ENCODE results near the gene TMEM132E. TPM values are rescaled to one million over a fixed set of nuclear protein-coding genes. Genes with fewer than 3 reads are reported as not detected.

TMEM132E gene
- total and polyA plus RNA-seq, 2 experiments from 2014 or later = 0.16 to 0.45 TPM

DNA sequence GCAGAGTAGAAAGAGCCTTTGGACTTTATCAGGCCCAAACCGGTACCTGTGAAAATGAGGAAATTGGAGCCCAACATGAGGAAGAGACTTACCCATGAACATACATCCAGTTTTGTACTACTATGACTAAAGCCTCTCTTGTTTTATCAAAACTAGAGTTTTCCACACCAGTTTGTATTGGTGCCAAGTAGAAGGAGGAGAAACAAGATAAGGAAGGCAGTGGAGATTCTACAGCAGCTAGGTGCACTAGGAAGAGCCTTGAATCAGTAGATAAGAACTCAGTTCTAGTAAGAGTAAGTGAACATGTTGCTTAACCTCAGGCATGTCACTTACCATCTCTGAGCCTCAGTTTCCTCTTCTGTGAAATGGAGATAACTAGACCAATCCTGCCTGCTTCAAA, 13.7 kb upstream of the TMEM132E start (continued):
- TF ChIP-seq, protein P1, sequence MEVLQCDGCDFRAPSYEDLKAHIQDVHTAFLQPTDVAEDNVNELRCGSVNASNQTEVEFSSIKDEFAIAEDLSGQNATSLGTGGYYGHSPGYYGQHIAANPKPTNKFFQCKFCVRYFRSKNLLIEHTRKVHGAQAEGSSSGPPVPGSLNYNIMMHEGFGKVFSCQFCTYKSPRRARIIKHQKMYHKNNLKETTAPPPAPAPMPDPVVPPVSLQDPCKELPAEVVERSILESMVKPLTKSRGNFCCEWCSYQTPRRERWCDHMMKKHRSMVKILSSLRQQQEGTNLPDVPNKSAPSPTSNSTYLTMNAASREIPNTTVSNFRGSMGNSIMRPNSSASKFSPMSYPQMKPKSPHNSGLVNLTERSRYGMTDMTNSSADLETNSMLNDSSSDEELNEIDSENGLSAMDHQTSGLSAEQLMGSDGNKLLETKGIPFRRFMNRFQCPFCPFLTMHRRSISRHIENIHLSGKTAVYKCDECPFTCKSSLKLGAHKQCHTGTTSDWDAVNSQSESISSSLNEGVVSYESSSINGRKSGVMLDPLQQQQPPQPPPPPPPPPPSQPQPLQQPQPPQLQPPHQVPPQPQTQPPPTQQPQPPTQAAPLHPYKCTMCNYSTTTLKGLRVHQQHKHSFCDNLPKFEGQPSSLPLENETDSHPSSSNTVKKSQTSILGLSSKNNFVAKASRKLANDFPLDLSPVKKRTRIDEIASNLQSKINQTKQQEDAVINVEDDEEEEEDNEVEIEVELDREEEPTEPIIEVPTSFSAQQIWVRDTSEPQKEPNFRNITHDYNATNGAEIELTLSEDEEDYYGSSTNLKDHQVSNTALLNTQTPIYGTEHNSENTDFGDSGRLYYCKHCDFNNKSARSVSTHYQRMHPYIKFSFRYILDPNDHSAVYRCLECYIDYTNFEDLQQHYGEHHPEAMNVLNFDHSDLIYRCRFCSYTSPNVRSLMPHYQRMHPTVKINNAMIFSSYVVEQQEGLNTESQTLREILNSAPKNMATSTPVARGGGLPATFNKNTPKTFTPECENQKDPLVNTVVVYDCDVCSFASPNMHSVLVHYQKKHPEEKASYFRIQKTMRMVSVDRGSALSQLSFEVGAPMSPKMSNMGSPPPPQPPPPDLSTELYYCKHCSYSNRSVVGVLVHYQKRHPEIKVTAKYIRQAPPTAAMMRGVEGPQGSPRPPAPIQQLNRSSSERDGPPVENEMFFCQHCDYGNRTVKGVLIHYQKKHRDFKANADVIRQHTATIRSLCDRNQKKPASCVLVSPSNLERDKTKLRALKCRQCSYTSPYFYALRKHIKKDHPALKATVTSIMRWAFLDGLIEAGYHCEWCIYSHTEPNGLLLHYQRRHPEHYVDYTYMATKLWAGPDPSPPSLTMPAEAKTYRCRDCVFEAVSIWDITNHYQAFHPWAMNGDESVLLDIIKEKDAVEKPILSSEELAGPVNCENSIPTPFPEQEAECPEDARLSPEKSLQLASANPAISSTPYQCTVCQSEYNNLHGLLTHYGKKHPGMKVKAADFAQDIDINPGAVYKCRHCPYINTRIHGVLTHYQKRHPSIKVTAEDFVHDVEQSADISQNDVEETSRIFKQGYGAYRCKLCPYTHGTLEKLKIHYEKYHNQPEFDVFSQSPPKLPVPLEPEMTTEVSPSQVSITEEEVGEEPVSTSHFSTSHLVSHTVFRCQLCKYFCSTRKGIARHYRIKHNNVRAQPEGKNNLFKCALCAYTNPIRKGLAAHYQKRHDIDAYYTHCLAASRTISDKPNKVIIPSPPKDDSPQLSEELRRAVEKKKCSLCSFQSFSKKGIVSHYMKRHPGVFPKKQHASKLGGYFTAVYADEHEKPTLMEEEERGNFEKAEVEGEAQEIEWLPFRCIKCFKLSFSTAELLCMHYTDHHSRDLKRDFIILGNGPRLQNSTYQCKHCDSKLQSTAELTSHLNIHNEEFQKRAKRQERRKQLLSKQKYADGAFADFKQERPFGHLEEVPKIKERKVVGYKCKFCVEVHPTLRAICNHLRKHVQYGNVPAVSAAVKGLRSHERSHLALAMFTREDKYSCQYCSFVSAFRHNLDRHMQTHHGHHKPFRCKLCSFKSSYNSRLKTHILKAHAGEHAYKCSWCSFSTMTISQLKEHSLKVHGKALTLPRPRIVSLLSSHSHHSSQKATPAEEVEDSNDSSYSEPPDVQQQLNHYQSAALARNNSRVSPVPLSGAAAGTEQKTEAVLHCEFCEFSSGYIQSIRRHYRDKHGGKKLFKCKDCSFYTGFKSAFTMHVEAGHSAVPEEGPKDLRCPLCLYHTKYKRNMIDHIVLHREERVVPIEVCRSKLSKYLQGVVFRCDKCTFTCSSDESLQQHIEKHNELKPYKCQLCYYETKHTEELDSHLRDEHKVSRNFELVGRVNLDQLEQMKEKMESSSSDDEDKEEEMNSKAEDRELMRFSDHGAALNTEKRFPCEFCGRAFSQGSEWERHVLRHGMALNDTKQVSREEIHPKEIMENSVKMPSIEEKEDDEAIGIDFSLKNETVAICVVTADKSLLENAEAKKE (CRISPR knock-in tag; IDR thresholded peaks at IDR 0.05) = no peak
- TF ChIP-seq CREB1 (CRISPR knock-in tag; IDR thresholded peaks at IDR 0.05; ENCODE audit: low read depth) = no peak
- no peak for TF ChIP-seq JUNB (IDR thresholded peaks at IDR 0.05; ENCODE audit: unreplicated experiment)

DNA sequence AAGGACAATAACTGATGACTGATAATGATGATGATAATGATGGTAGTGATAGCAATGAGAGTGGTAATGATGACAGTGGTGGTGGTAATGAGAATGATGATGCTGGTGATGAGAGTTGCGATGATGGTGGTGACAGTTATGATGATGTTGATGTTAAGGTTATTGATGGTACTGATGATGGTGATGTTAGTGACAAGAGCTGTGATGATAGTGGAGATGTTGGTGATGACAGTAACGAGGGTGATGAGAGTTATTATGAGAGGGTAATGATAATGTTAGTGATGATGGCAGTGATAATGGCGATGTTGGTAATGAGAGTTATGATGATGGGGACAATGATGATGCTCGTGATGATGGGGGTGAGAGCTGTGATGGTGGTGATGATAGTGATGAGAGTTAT, 13.2 kb upstream of the TMEM132E start:
- no peaks in the 10 kb centered on the region; the same call in 1 of the 2 replicates for H3K4me1 ChIP-seq (ENCODE audit: insufficient read depth)
- no peak overlapping the region for H3K4me3 ChIP-seq
- ATAC-seq (no peak), DNase-seq (ENCODE audit: low spot score) (no peak)
- Mint-ChIP-seq H3K4me1 (peaks cover 11% of the 10 kb centered on the region), H3K4me3 (no peak overlapping the region), H3K27ac (no peak overlapping the region), H3K36me3 (ENCODE audit: low read depth) (no peaks in the 10 kb centered on the region), H3K27me3 (ENCODE audit: insufficient read depth, low read depth, poor library complexity) (peaks cover 2% of the 10 kb centered on the region), H3K9me3 (no peaks in the 10 kb centered on the region)
- H3K27me3 ChIP-seq (ENCODE audit: insufficient read depth) = peaks cover 26% of the 10 kb centered on the region; the same call in 1 of the 2 replicates
- no peak overlapping the region for H3K27ac ChIP-seq (ENCODE audit: low read depth)
- no peaks in the 10 kb centered on the region for H4K20me1 ChIP-seq (replicated peaks; ENCODE audit: insufficient read depth)
- no peaks in the 10 kb centered on the region for H3K36me3 ChIP-seq (ENCODE audit: insufficient read depth)
- H3K4me2 ChIP-seq = no peak overlapping the region
- no peaks in the 10 kb centered on the region for H3K79me2 ChIP-seq (replicated peaks; ENCODE audit: insufficient read depth)
- H3K9me2 ChIP-seq (ENCODE audit: insufficient read depth) = no peaks in the 10 kb centered on the region
- H2AFZ ChIP-seq = no peak overlapping the region
- no peaks in the 10 kb centered on the region for H3F3A ChIP-seq (replicated peaks; ENCODE audit: low read depth)
- TF ChIP-seq NANOG (IDR thresholded peaks at IDR 0.05; ENCODE audit: borderline replicate concordance) (no peak), CREB1 (CRISPR knock-in tag; IDR thresholded peaks at IDR 0.05; ENCODE audit: low read depth) (no peak), ZNF331 (CRISPR knock-in tag; IDR thresholded peaks at IDR 0.05; ENCODE audit: low read depth) (no peak), JUNB (IDR thresholded peaks at IDR 0.05; ENCODE audit: unreplicated experiment) (no peak), EZH2 (IDR thresholded peaks at IDR 0.05; ENCODE audit: low read depth, unreplicated experiment) (no peak), STAT1 (IDR thresholded peaks at IDR 0.05; ENCODE audit: unreplicated experiment) (no peak)
- TF ChIP-seq, protein P1 (CRISPR knock-in tag; IDR thresholded peaks at IDR 0.05) = no peak
- TF ChIP-seq, protein P2, sequence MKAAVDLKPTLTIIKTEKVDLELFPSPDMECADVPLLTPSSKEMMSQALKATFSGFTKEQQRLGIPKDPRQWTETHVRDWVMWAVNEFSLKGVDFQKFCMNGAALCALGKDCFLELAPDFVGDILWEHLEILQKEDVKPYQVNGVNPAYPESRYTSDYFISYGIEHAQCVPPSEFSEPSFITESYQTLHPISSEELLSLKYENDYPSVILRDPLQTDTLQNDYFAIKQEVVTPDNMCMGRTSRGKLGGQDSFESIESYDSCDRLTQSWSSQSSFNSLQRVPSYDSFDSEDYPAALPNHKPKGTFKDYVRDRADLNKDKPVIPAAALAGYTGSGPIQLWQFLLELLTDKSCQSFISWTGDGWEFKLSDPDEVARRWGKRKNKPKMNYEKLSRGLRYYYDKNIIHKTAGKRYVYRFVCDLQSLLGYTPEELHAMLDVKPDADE (IDR thresholded peaks at IDR 0.05) = no peak
